H1 (cell line): ENCODE measurements around the gene POU2F1. TPM values are rescaled to one million over a fixed set of nuclear protein-coding genes. Genes with fewer than 3 reads are reported as not detected.

Experiments
- CTCF ChIA-PET: fragments of 300-600 bp; sonication (Branson Sonifier 250); formaldehyde crosslinking; loops from one replicate; lab custom pipeline; 2021; ENCODE audit not compliant: partially characterized antibody; lab: Charles Lee
- POLR2A ChIA-PET: fragments of 300-600 bp; sonication (Branson Sonifier 250); formaldehyde crosslinking; loops from one replicate; lab custom pipeline; 2021; ENCODE audit warnings: inconsistent platforms; ENCODE audit not compliant: partially characterized antibody; lab: Charles Lee
- DNase-seq, 2 experiments: peaks; one replicate each; pipeline versions ENCODE4 v3.0.0 to v3.0.0-alpha.2; 2010 to 2022; ENCODE audit warnings: low spot score in 2 of 2, low read depth in 1 of 2, mixed read lengths in 1 of 2
- FAIRE-seq: peaks from 2 replicates; lab custom pipeline; 2011; peaks lifted over from hg19 to GRCh38; lab: Jason Lieb, UNC
- H2AFZ ChIP-seq: 2 replicates; pipeline ENCODE4 v1.8.1; 2012; ENCODE audit warnings: low read length, inconsistent platforms
- H2AK5ac ChIP-seq: 2 replicates; pipeline ENCODE4 v1.6.1; 2013; ENCODE audit warnings: low read depth, low read length
- H2BK120ac ChIP-seq: replicated peaks from 2 replicates; pipeline ENCODE3; 2013; ENCODE audit warnings: low read depth, low read length, inconsistent platforms
- H2BK12ac ChIP-seq: 2 replicates; pipeline ENCODE4 v1.6.1; 2013; ENCODE audit warnings: low read depth, low read length
- H2BK15ac ChIP-seq: 2 replicates; pipeline ENCODE4 v1.6.1; 2013; ENCODE audit warnings: low read length
- H2BK20ac ChIP-seq: 2 replicates; pipeline ENCODE4 v1.6.1; 2013; ENCODE audit warnings: low read length
- H2BK5ac ChIP-seq: 2 replicates; pipeline ENCODE4 v1.6.1; 2013; ENCODE audit warnings: low read depth, low read length
- H3K14ac ChIP-seq: 2 replicates; pipeline ENCODE4 v1.6.1; 2013; ENCODE audit warnings: inconsistent platforms; ENCODE audit not compliant: insufficient read length
- H3K18ac ChIP-seq: 2 replicates; pipeline ENCODE4 v1.6.1; 2013; ENCODE audit warnings: low read length; ENCODE audit errors: extremely low read depth
- H3K23ac ChIP-seq: 2 replicates; pipeline ENCODE4 v1.6.1; 2013; ENCODE audit warnings: inconsistent platforms; ENCODE audit not compliant: insufficient read length
- H3K23me2 ChIP-seq: 2 replicates; pipeline ENCODE4 v1.6.1; 2013; ENCODE audit warnings: low read depth, low read length
- H3K27ac ChIP-seq: 2 replicates; pipeline ENCODE4 v1.6.1; 2011; ENCODE audit warnings: low read depth, low read length, inconsistent platforms
- H3K27me3 ChIP-seq, 4 experiments: replicated peaks in 1 of 4; 1 replicate in 1 of 4; 2 replicates in 3 of 4; pipeline versions ENCODE4 v1.6.1 to v1.8.1; 2011 to 2013; ENCODE audit warnings: low read length in 3 of 4, mild to moderate bottlenecking in 3 of 4, inconsistent platforms in 2 of 4, mixed read lengths in 2 of 4, moderate library complexity in 1 of 4; ENCODE audit not compliant: control insufficient read depth in 3 of 4, insufficient read depth in 3 of 4; ENCODE audit errors: extremely low read depth in 1 of 4
- H3K36me3 ChIP-seq, 4 experiments: 2 replicates each; pipeline versions ENCODE4 v1.6.1 to v1.8.1; 2011 to 2013; ENCODE audit warnings: mild to moderate bottlenecking in 4 of 4, low read length in 3 of 4, moderate library complexity in 2 of 4, control low read depth in 1 of 4, inconsistent platforms in 1 of 4; ENCODE audit not compliant: insufficient read depth in 4 of 4, control insufficient read depth in 2 of 4
- H3K4ac ChIP-seq: replicated peaks from 2 replicates; pipeline ENCODE3; 2013; ENCODE audit warnings: low read length, low read depth, mixed read lengths, inconsistent platforms; ENCODE audit not compliant: insufficient read length
- H3K4me1 ChIP-seq, 4 experiments: replicated peaks in 1 of 4; 1 replicate in 1 of 4; 2 replicates in 3 of 4; pipeline versions ENCODE4 v1.6.1 to v1.8.1; 2011 to 2013; ENCODE audit warnings: low read length in 3 of 4, inconsistent platforms in 2 of 4, mixed read lengths in 1 of 4; ENCODE audit not compliant: insufficient read depth in 4 of 4, control insufficient read depth in 3 of 4
- H3K4me2 ChIP-seq, 2 experiments: 2 replicates each; pipeline versions ENCODE4 v1.6.1 to v1.8.1; 2011 to 2013; ENCODE audit warnings: low read depth in 2 of 2, low read length in 2 of 2, control low read depth in 1 of 2, inconsistent platforms in 1 of 2, mild to moderate bottlenecking in 1 of 2; ENCODE audit not compliant: insufficient read depth in 1 of 2
- H3K4me3 ChIP-seq, 4 experiments: fragments of 200-600, 300-600 bp in 1 of 4; sonication (generic), shearing (Covaris generic), sonication (Bioruptor Twin) in 1 of 4; 2 replicates each; pipeline versions ENCODE4 v1.5.1 to v1.8.1; 2011 to 2016; ENCODE audit warnings: low read length in 4 of 4, low read depth in 3 of 4, control low read depth in 2 of 4, inconsistent platforms in 2 of 4, mild to moderate bottlenecking in 2 of 4, mixed read lengths in 1 of 4, moderate library complexity in 1 of 4; ENCODE audit not compliant: insufficient read depth in 2 of 4; ENCODE audit errors: extremely low read depth in 1 of 4
- H3K56ac ChIP-seq: replicated peaks from 2 replicates; pipeline ENCODE3; 2013; ENCODE audit warnings: low read depth, mild to moderate bottlenecking, mixed read lengths, low read length, inconsistent platforms; ENCODE audit not compliant: insufficient read length
- H3K79me1 ChIP-seq: 2 replicates; pipeline ENCODE4 v1.6.1; 2013; ENCODE audit warnings: low read depth, low read length, control low read depth
- H3K79me2 ChIP-seq, 2 experiments: 2 replicates each; pipeline versions ENCODE4 v1.6.1 to v1.8.1; 2012 to 2013; ENCODE audit warnings: low read length in 2 of 2, mild to moderate bottlenecking in 2 of 2, inconsistent platforms in 1 of 2; ENCODE audit not compliant: insufficient read depth in 2 of 2, control insufficient read depth in 1 of 2
- H3K9ac ChIP-seq, 4 experiments: replicated peaks in 1 of 4; 1 replicate in 1 of 4; 2 replicates in 3 of 4; pipeline versions ENCODE4 v1.6.1 to v1.8.1; 2011 to 2013; ENCODE audit warnings: low read depth in 3 of 4, low read length in 3 of 4, control low read depth in 2 of 4, mild to moderate bottlenecking in 2 of 4, moderate library complexity in 2 of 4, inconsistent platforms in 1 of 4; ENCODE audit errors: extremely low read depth in 1 of 4
- H3K9me3 ChIP-seq, 2 experiments: 2 replicates each; pipeline versions ENCODE4 v1.6.1 to v1.8.1; 2012 to 2013; ENCODE audit warnings: mild to moderate bottlenecking in 2 of 2, moderate library complexity in 2 of 2, control low read depth in 1 of 2, inconsistent platforms in 1 of 2, low read depth in 1 of 2, low read length in 1 of 2, mixed read lengths in 1 of 2; ENCODE audit not compliant: insufficient read depth in 2 of 2
- H4K20me1 ChIP-seq, 2 experiments: replicated peaks in 1 of 2; 2 replicates each; pipeline versions ENCODE3 to v1.8.1; 2011 to 2013; ENCODE audit warnings: inconsistent platforms in 2 of 2, low read length in 2 of 2, mild to moderate bottlenecking in 1 of 2; ENCODE audit not compliant: insufficient read depth in 2 of 2, control insufficient read depth in 1 of 2
- H4K5ac ChIP-seq: 2 replicates; pipeline ENCODE4 v1.6.1; 2013; ENCODE audit warnings: low read length, low read depth, mixed read lengths, inconsistent platforms; ENCODE audit not compliant: insufficient read length
- H4K8ac ChIP-seq: 2 replicates; pipeline ENCODE4 v1.8.0; 2013; ENCODE audit warnings: mild to moderate bottlenecking, moderate library complexity, low read length, inconsistent platforms; ENCODE audit not compliant: insufficient read depth; ENCODE audit errors: extremely low read depth
- H4K91ac ChIP-seq: replicated peaks from 2 replicates; pipeline ENCODE3; 2013; ENCODE audit warnings: low read length, mixed read lengths, inconsistent platforms; ENCODE audit not compliant: insufficient read length
- BRCA1 ChIP-seq: IDR thresholded peaks from 2 replicates; pipeline ENCODE4 v1.6.1; 2012; ENCODE audit warnings: low read depth, low read length, improper control_type of control experiment
- CHD1 ChIP-seq: IDR thresholded peaks from 2 replicates; pipeline ENCODE4 v1.6.1; 2012; ENCODE audit warnings: low read depth, low read length, improper control_type of control experiment
- CTBP2 ChIP-seq: IDR thresholded peaks from 2 replicates; pipeline ENCODE4 v1.7.0; 2011; ENCODE audit warnings: borderline replicate concordance, mild to moderate bottlenecking, moderate library complexity, mixed read lengths, low read length; ENCODE audit not compliant: insufficient read depth, insufficient read length
- GABPA ChIP-seq: IDR thresholded peaks from 2 replicates; pipeline ENCODE4 v1.6.1; 2011; ENCODE audit warnings: mild to moderate bottlenecking, low read length, moderate library complexity, borderline replicate concordance; ENCODE audit not compliant: insufficient read depth
- PHF8 ChIP-seq: fragments of 200-600 bp; sonication (generic); conservative IDR thresholded peaks from 2 replicates; pipeline ENCODE4 v1.7.1; 2012; ENCODE audit warnings: low read depth, mild to moderate bottlenecking, inconsistent platforms, low read length, moderate library complexity
- POU5F1 ChIP-seq: IDR thresholded peaks from 2 replicates; pipeline ENCODE4 v1.6.1; 2011; ENCODE audit warnings: low read depth, mild to moderate bottlenecking, low read length, moderate library complexity
- RFX5 ChIP-seq: IDR thresholded peaks from 2 replicates; pipeline ENCODE4 v1.6.1; 2011; ENCODE audit warnings: low read depth, low read length, improper control_type of control experiment, borderline replicate concordance
- TAF7 ChIP-seq: optimal IDR thresholded peaks from 2 replicates; pipeline ENCODE3; 2011; ENCODE audit warnings: low read depth, mild to moderate bottlenecking, inconsistent platforms, low read length, moderate library complexity, borderline replicate concordance
- USF2 ChIP-seq: IDR thresholded peaks from 2 replicates; pipeline ENCODE4 v1.6.1; 2011; ENCODE audit warnings: low read length, improper control_type of control experiment
- WGBS, 2 experiments: shearing (Covaris generic) in 1 of 2; methylation state at CpG; one replicate each; pipeline versions ENCODE4 v1.1.6 to v1.1.7; 2013 to 2015; ENCODE audit warnings: low lambda C conversion rate in 2 of 2, mixed read lengths in 2 of 2, inconsistent platforms in 1 of 2, low coverage in 1 of 2, missing lambda C conversion rate in 1 of 2; ENCODE audit not compliant: insufficient replicate concordance in 2 of 2, insufficient coverage in 1 of 2, insufficient read length in 1 of 2; ENCODE audit errors: extremely low coverage in 1 of 2, missing lambda C conversion rate in 1 of 2; 5-methylcytosine and 5-hydroxymethylcytosine counted together
- polyA plus RNA-seq, 7 experiments: library from polyadenylated mRNA; depleted of rRNA in 3 of 7; stranded (reverse) in 5 of 7; unstranded in 2 of 7; fragments of >200 nt in 5 of 7; fragments of 200-250 nt in 2 of 7; gene quantifications; 1 replicate in 5 of 7; 2 replicates in 1 of 7; 4 replicates in 1 of 7; pipeline versions ENCODE4 v1.2.1 to v1.2.3, GENCODE V29; 2011 to 2013; ENCODE audit warnings: missing spikeins in 2 of 7, mixed read lengths in 2 of 7
- total RNA-seq: library from RNA; stranded (reverse); fragmentation: NEBNext Ultra II Directional; extraction: Animal tissue kit (Norgen Biotek cat#: 25700); gene quantifications from 2 replicates; pipeline ENCODE4 v1.2.1, GENCODE V29; 2021

Gene POU2F1
- total and polyA plus RNA-seq, 2 of the 8 experiments (the other 6 are each of a cell fraction or from before 2014, with no cell fraction given) = 37.0 to 57.2 TPM

GRCh38 chr1:167198518-167199133, 22.1 kb upstream of the POU2F1 start:
- Histone ChIP-seq H3K27ac (no peak overlapping the region), H2BK12ac (no peak overlapping the region), H3K23ac (no peak overlapping the region), H3K79me1 (no peaks in the 10 kb centered on the region), H3K36me3 (no peaks in the 10 kb centered on the region), H2BK15ac (no peak overlapping the region), H4K91ac (no peak overlapping the region), H3K27me3 (no peaks in the 10 kb centered on the region), H2AK5ac (no peak overlapping the region), H3K4ac (no peak overlapping the region), H3K9ac (no peak overlapping the region), H3K56ac (no peak overlapping the region), H3K79me2 (no peaks in the 10 kb centered on the region), H3K4me2 (no peak overlapping the region), H3K4me3 (no peak overlapping the region), H2BK20ac (no peak overlapping the region), H2BK120ac (no peak overlapping the region), H2AFZ (no peak overlapping the region), H2BK5ac (no peak overlapping the region), H3K14ac (no peak overlapping the region), H4K8ac (no peak overlapping the region), H3K9me3 (no peaks in the 10 kb centered on the region), H4K20me1 (no peaks in the 10 kb centered on the region), H3K18ac (no peak overlapping the region), H4K5ac (no peak overlapping the region), H3K4me1 (no peaks in the 10 kb centered on the region; a peak in 3 of 7 replicates), H3K23me2 (no peaks in the 10 kb centered on the region)
- DNase-seq (no peak), FAIRE-seq (peak; percentile 13)
- CTCF ChIA-PET = interaction anchor here (0.7 to 2.2 kb wide), 7 partner anchors 9 to 94 kb away, joined by 3 to 11 read pairs (median 3); partner anchors contain the start of gene POU2F1
- 83% methylated on average over 5 of the region's 5 CpGs; no CpG with 5 or more reads in 1 of the 2 experiments for WGBS, 2 experiments
- POLR2A ChIA-PET = interaction anchor here (1.6 kb wide), 1 partner anchor 22 kb away, joined by 7 read pairs; the partner anchor contains the start of gene POU2F1
- TF ChIP-seq CHD1 (no peak), BRCA1 (no peak), TAF7 (no peak), POU5F1 (no peak), USF2 (no peak), CTBP2 (no peak), PHF8 (no peak), GABPA (no peak), RFX5 (no peak)
